ENCODE data around the gene GRM8. TPM values are rescaled to one million over a fixed set of nuclear protein-coding genes. Genes with fewer than 3 reads are reported as not detected.

GRM8 gene
- total RNA-seq, 1 experiment from 2014 or later = not detected

DNA sequence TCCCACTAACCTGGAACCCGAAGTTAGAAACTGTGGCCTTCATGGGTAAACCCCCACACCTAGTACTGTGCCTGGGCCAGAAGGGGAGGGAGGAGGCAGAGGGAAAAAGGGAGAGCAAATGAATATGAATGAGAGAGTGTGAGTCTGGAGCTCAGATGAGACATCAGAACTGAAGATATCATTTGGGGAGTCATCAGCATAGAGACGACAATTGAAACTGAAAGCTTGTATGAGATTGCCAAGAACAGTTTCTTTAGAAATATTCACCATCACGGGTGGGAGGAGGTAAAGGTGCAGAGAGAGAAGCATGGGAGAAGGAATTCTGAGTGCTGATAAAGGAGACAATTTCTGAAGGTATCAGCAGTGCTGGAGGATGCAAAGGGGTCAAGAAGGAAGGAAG is 171.2 kb downstream of the GRM8 start:
- Histone ChIP-seq H3K4me3 (ENCODE audit: low read depth, low read length) (no peak overlapping the region), H3K4me1 (no peaks in the 10 kb centered on the region), H3K9me3 (no peaks in the 10 kb centered on the region), H3K27me3 (replicated peaks; ENCODE audit: control insufficient read depth, insufficient read depth, low read length) (no peaks in the 10 kb centered on the region), H3K36me3 (ENCODE audit: control insufficient read depth, insufficient read depth, low read length) (no peaks in the 10 kb centered on the region)
- DNase-seq = no peak
- Mint-ChIP-seq H3K4me3 (ENCODE audit: unreplicated experiment) (no peak overlapping the region), H3K27ac (ENCODE audit: unreplicated experiment) (no peak overlapping the region), H3K4me1 (ENCODE audit: low read depth, unreplicated experiment) (no peaks in the 10 kb centered on the region), H3K36me3 (ENCODE audit: insufficient read depth, unreplicated experiment) (no peaks in the 10 kb centered on the region), H3K9me3 (ENCODE audit: unreplicated experiment) (no peaks in the 10 kb centered on the region), H3K27me3 (ENCODE audit: insufficient read depth, unreplicated experiment) (peaks cover 13% of the 10 kb centered on the region)
- intact Hi-C loops (cut with micrococcal nuclease; ENCODE audit: unreplicated experiment) = no loop called here
- POLR2A ChIA-PET = no interaction called here
- CTCF ChIA-PET = no interaction called here
- no TSS peak for BruUV-seq (replicated peaks)
- TF ChIP-seq, protein P1, sequence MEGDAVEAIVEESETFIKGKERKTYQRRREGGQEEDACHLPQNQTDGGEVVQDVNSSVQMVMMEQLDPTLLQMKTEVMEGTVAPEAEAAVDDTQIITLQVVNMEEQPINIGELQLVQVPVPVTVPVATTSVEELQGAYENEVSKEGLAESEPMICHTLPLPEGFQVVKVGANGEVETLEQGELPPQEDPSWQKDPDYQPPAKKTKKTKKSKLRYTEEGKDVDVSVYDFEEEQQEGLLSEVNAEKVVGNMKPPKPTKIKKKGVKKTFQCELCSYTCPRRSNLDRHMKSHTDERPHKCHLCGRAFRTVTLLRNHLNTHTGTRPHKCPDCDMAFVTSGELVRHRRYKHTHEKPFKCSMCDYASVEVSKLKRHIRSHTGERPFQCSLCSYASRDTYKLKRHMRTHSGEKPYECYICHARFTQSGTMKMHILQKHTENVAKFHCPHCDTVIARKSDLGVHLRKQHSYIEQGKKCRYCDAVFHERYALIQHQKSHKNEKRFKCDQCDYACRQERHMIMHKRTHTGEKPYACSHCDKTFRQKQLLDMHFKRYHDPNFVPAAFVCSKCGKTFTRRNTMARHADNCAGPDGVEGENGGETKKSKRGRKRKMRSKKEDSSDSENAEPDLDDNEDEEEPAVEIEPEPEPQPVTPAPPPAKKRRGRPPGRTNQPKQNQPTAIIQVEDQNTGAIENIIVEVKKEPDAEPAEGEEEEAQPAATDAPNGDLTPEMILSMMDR (IDR thresholded peaks at IDR 0.05; ENCODE audit: insufficient read depth in 1 of 2, low read depth in 1 of 2, low read length in 1 of 2, severe bottlenecking in 1 of 2, unreplicated experiment in 1 of 2) = no peak

DNA sequence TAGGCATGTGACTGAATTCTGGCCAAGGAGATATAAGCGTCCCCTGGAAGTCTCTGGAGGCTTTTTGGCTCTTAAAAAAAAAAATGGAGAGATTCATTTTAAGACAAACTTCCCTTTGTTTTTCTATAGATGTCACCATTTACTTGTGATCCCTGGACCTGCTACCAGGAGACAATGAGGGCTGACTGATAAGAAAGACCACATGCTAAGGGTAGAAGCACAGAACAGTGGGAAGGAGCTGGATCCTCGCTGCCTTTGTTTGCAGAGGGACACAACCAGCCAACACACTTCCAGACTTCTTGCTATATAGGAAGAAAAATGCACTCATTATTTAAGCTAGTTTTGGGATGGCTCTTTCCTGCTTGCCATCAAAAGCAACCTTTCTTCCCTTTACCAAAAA is 172.2 kb downstream of the GRM8 start:
- no peaks in the 10 kb centered on the region for H3K9me3 Mint-ChIP-seq (ENCODE audit: unreplicated experiment)
- Histone ChIP-seq H3K4me1 (no peaks in the 10 kb centered on the region), H3K36me3 (ENCODE audit: control insufficient read depth, insufficient read depth, low read length) (no peaks in the 10 kb centered on the region), H3K9me3 (no peaks in the 10 kb centered on the region), H3K4me3 (ENCODE audit: low read depth, low read length) (no peak overlapping the region), H3K27me3 (replicated peaks; ENCODE audit: control insufficient read depth, insufficient read depth, low read length) (no peaks in the 10 kb centered on the region)
- DNase-seq = no peak
- H3K27ac Mint-ChIP-seq (ENCODE audit: unreplicated experiment) = no peak overlapping the region
- ChIA-PET CTCF (no interaction called here), POLR2A (no interaction called here)
- intact Hi-C loops (cut with micrococcal nuclease; ENCODE audit: unreplicated experiment) = no loop called here
- H3K36me3 Mint-ChIP-seq (ENCODE audit: insufficient read depth, unreplicated experiment) = no peaks in the 10 kb centered on the region
- H3K4me1 Mint-ChIP-seq (ENCODE audit: low read depth, unreplicated experiment) = no peaks in the 10 kb centered on the region
- H3K27me3 Mint-ChIP-seq (ENCODE audit: insufficient read depth, unreplicated experiment) = peaks cover 13% of the 10 kb centered on the region
- no peak overlapping the region for H3K4me3 Mint-ChIP-seq (ENCODE audit: unreplicated experiment)
- no TSS peak for BruUV-seq (replicated peaks)
- TF ChIP-seq, protein P1 (IDR thresholded peaks at IDR 0.05; ENCODE audit: insufficient read depth in 1 of 2, low read depth in 1 of 2, low read length in 1 of 2, severe bottlenecking in 1 of 2, unreplicated experiment in 1 of 2) = no peak

DNA sequence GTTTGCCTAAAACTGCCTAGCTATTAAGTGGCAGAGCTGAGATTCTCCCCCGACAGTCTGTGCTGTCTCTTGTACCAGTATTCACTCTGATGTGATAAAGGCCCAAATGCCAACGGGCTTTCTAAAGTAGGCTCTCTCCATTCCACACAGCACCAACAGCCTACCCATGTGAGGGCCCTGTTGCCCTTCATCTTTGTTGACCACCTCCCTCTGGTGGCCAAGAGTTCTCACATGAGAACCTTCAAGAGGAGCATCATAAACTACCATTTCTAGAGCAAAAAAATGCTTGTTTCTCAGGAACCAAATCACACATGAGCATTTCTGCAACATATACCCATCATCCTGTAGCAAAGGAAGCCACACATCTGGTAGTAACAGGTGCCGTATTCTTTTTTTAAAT is 185.8 kb downstream of the GRM8 start:
- Mint-ChIP-seq H3K9me3 (ENCODE audit: unreplicated experiment) (no peaks in the 10 kb centered on the region), H3K27ac (ENCODE audit: unreplicated experiment) (no peak overlapping the region), H3K4me3 (ENCODE audit: unreplicated experiment) (no peak overlapping the region), H3K36me3 (ENCODE audit: insufficient read depth, unreplicated experiment) (no peaks in the 10 kb centered on the region), H3K27me3 (ENCODE audit: insufficient read depth, unreplicated experiment) (peaks cover 5% of the 10 kb centered on the region), H3K4me1 (ENCODE audit: low read depth, unreplicated experiment) (no peaks in the 10 kb centered on the region)
- H3K9me3 ChIP-seq = no peaks in the 10 kb centered on the region
- POLR2A ChIA-PET = no interaction called here
- intact Hi-C loops (cut with micrococcal nuclease; ENCODE audit: unreplicated experiment) = loop anchor here (1.0 to 10.0 kb wide), 3 partner anchors 162 to 264 kb away; no protein-coding TSS in a partner anchor
- no peaks in the 10 kb centered on the region for H3K27me3 ChIP-seq (replicated peaks; ENCODE audit: control insufficient read depth, insufficient read depth, low read length)
- no peak overlapping the region for H3K4me3 ChIP-seq (ENCODE audit: low read depth, low read length)
- CTCF ChIA-PET = interaction anchor here (1.0 kb wide), 1 partner anchor 264 kb away, joined by 4 read pairs; no protein-coding TSS in a partner anchor
- peak; percentile 32 to 40 for DNase-seq
- no peaks in the 10 kb centered on the region for H3K36me3 ChIP-seq (ENCODE audit: control insufficient read depth, insufficient read depth, low read length)
- no TSS peak for BruUV-seq (replicated peaks)
- no peaks in the 10 kb centered on the region for H3K4me1 ChIP-seq
- TF ChIP-seq, protein P1 (IDR thresholded peaks at IDR 0.05; ENCODE audit: insufficient read depth in 1 of 2, low read depth in 1 of 2, low read length in 1 of 2, severe bottlenecking in 1 of 2, unreplicated experiment in 1 of 2) = peak in 1 of 2 experiments; percentile 30

Measured in Caco-2 (cell line).